ENCODE measurements around the gene PTPRR. TPM values are rescaled to one million over a fixed set of nuclear protein-coding genes. Genes with fewer than 3 reads are reported as not detected.

PTPRR gene
- total and polyA plus RNA-seq, 2 donors (not counting 1 experiment from before 2014, with no cell fraction given) = not detected

DNA sequence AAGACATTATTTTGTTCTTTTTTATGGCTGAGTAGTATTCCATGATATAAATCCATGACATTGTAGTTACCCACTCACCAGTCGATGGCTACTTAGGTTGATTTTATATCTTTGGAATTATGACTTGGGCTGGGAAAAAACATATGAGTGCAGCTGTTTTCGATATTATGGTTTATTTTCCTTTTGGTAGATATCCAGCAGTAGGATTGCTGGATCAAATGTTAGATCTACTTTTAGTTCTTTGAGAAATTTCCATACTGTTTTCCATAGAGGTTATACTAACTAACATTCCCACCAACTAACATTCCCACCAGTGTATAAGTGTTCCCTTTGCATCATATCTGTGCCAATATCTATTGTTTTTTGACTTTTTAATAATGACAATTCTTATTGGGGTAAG, 29.9 kb upstream of the PTPRR start:
- H3K9me3 Mint-ChIP-seq (ENCODE audit: insufficient read depth) = peaks cover 2% of the 10 kb centered on the region

GRCh38 chr12:70948976-70949336, 28.4 kb upstream of the PTPRR start:
- peaks cover 5% of the 10 kb centered on the region for H3K9me3 Mint-ChIP-seq (ENCODE audit: insufficient read depth)
- intact Hi-C loops (cut with micrococcal nuclease) = no loop called here
- Histone ChIP-seq H3K4me3 (ENCODE audit: control extremely low read depth in 1 of 5, extremely low read depth in 1 of 5, insufficient read depth in 1 of 5, low read depth in 2 of 5, low read length in 4 of 5) (no peak overlapping the region), H4K20me1 (ENCODE audit: control insufficient read depth, insufficient read depth, low read length, poor library complexity, severe bottlenecking) (no peaks in the 10 kb centered on the region), H3K9ac (ENCODE audit: low read length) (no peak overlapping the region), H3K79me2 (ENCODE audit: control insufficient read depth, insufficient read depth, low read length) (no peaks in the 10 kb centered on the region), H3K4me1 (ENCODE audit: control insufficient read depth in 2 of 2, insufficient read depth in 2 of 2, low read length in 2 of 2) (no peaks in the 10 kb centered on the region), H2AFZ (ENCODE audit: insufficient read depth, low read depth, low read length, poor library complexity, severe bottlenecking) (no peak overlapping the region), H3K27ac (ENCODE audit: low read length in 2 of 2) (no peak overlapping the region), H3K9me3 (ENCODE audit: control extremely low read depth in 1 of 3, control insufficient read depth in 2 of 3, insufficient read depth in 1 of 3, low read length in 2 of 3) (no peaks in the 10 kb centered on the region), H3K27me3 (replicated peaks in 1 of 4; ENCODE audit: control extremely low read depth in 1 of 4, control insufficient read depth in 3 of 4, insufficient read depth in 4 of 4, low read length in 3 of 4) (no peaks in the 10 kb centered on the region), H3K4me2 (replicated peaks; ENCODE audit: low read depth, low read length, poor library complexity, severe bottlenecking) (no peak overlapping the region), H3K36me3 (replicated peaks in 1 of 2; ENCODE audit: control extremely low read depth in 1 of 2, control insufficient read depth in 1 of 2, extremely low read depth in 1 of 2, insufficient read depth in 2 of 2, low read length in 1 of 2) (no peaks in the 10 kb centered on the region)
- ChIA-PET CTCF (no interaction called here), POLR2A (no interaction called here)
- H3K27ac Mint-ChIP-seq = no peak overlapping the region
- TF ChIP-seq, protein P1, sequence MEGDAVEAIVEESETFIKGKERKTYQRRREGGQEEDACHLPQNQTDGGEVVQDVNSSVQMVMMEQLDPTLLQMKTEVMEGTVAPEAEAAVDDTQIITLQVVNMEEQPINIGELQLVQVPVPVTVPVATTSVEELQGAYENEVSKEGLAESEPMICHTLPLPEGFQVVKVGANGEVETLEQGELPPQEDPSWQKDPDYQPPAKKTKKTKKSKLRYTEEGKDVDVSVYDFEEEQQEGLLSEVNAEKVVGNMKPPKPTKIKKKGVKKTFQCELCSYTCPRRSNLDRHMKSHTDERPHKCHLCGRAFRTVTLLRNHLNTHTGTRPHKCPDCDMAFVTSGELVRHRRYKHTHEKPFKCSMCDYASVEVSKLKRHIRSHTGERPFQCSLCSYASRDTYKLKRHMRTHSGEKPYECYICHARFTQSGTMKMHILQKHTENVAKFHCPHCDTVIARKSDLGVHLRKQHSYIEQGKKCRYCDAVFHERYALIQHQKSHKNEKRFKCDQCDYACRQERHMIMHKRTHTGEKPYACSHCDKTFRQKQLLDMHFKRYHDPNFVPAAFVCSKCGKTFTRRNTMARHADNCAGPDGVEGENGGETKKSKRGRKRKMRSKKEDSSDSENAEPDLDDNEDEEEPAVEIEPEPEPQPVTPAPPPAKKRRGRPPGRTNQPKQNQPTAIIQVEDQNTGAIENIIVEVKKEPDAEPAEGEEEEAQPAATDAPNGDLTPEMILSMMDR (IDR thresholded peaks at IDR 0.05) = no peak
- no peak for TF ChIP-seq EZH2 (IDR thresholded peaks at IDR 0.05; ENCODE audit: borderline replicate concordance, insufficient read depth, low read depth, low read length, poor library complexity, severe bottlenecking)
- ATAC-seq (ENCODE audit: low read depth) = no peak
- no peaks in the 10 kb centered on the region for H3K4me1 Mint-ChIP-seq
- DNase-seq = no peak
- no peaks in the 10 kb centered on the region for H3K27me3 Mint-ChIP-seq
- H3K4me3 Mint-ChIP-seq = no peak overlapping the region

More for the DNA sequence above, 29.9 kb upstream of the PTPRR start:
- intact Hi-C loops (cut with micrococcal nuclease) = no loop called here
- no peaks in the 10 kb centered on the region for H3K27me3 Mint-ChIP-seq
- DNase-seq (no peak), ATAC-seq (ENCODE audit: low read depth) (no peak)
- no peak overlapping the region for H2AFZ ChIP-seq (ENCODE audit: insufficient read depth, low read depth, low read length, poor library complexity, severe bottlenecking)
- ChIA-PET CTCF (no interaction called here), POLR2A (no interaction called here)
- H3K4me2 ChIP-seq (replicated peaks; ENCODE audit: low read depth, low read length, poor library complexity, severe bottlenecking) = no peak overlapping the region
- H3K79me2 ChIP-seq (ENCODE audit: control insufficient read depth, insufficient read depth, low read length) = no peaks in the 10 kb centered on the region
- H4K20me1 ChIP-seq (ENCODE audit: control insufficient read depth, insufficient read depth, low read length, poor library complexity, severe bottlenecking) = no peaks in the 10 kb centered on the region
- no peaks in the 10 kb centered on the region for H3K27me3 ChIP-seq (replicated peaks in 1 of 4; ENCODE audit: control extremely low read depth in 1 of 4, control insufficient read depth in 3 of 4, insufficient read depth in 4 of 4, low read length in 3 of 4)
- H3K4me3 Mint-ChIP-seq = no peak overlapping the region
- TF ChIP-seq, protein P1 (IDR thresholded peaks at IDR 0.05) = no peak
- no peak for TF ChIP-seq EZH2 (IDR thresholded peaks at IDR 0.05; ENCODE audit: borderline replicate concordance, insufficient read depth, low read depth, low read length, poor library complexity, severe bottlenecking)
- no peaks in the 10 kb centered on the region for H3K4me1 Mint-ChIP-seq
- H3K27ac ChIP-seq (ENCODE audit: low read length in 2 of 2) = no peak overlapping the region
- H3K27ac Mint-ChIP-seq = no peak overlapping the region
- H3K4me1 ChIP-seq (ENCODE audit: control insufficient read depth in 2 of 2, insufficient read depth in 2 of 2, low read length in 2 of 2) = no peaks in the 10 kb centered on the region
- no peaks in the 10 kb centered on the region for H3K9me3 ChIP-seq (ENCODE audit: control extremely low read depth in 1 of 3, control insufficient read depth in 2 of 3, insufficient read depth in 1 of 3, low read length in 2 of 3)
- WGBS (ENCODE audit: insufficient coverage) = no CpG with 5 or more reads among the region's 2 CpGs
- no peak overlapping the region for H3K9ac ChIP-seq (ENCODE audit: low read length)
- no peaks in the 10 kb centered on the region for H3K36me3 ChIP-seq (replicated peaks in 1 of 2; ENCODE audit: control extremely low read depth in 1 of 2, control insufficient read depth in 1 of 2, extremely low read depth in 1 of 2, insufficient read depth in 2 of 2, low read length in 1 of 2)
- no peak overlapping the region for H3K4me3 ChIP-seq (ENCODE audit: control extremely low read depth in 1 of 5, extremely low read depth in 1 of 5, insufficient read depth in 1 of 5, low read depth in 2 of 5, low read length in 4 of 5)

Data from B cell (primary cell).